Liver (tissue), 9 donors: ENCODE data around the gene OR2B6. TPM values are rescaled to one million over a fixed set of nuclear protein-coding genes. Genes with fewer than 3 reads are reported as not detected.

ENCODE experiments used
- DNase-seq: peaks from one replicate; pipeline ENCODE4 v3.0.0-alpha.2; 2017; ENCODE audit warnings: low spot score
- H3K27ac ChIP-seq, 2 donors: one replicate each; pipeline ENCODE4 v1.7.0; 2013; ENCODE audit warnings: inconsistent platforms in 2 of 2, low read length in 2 of 2, control low read depth in 1 of 2, low read depth in 1 of 2, mild to moderate bottlenecking in 1 of 2
- H3K27me3 ChIP-seq, 4 donors: one replicate each; pipeline versions ENCODE4 v1.6.1 to v1.7.0; 2013; ENCODE audit warnings: low read length in 3 of 4, inconsistent platforms in 1 of 4, mild to moderate bottlenecking in 1 of 4, moderate library complexity in 1 of 4; ENCODE audit not compliant: control insufficient read depth in 4 of 4, insufficient read depth in 4 of 4
- H3K36me3 ChIP-seq, 4 donors: one replicate each; pipeline versions ENCODE4 v1.6.1 to v1.7.0; 2013; ENCODE audit warnings: low read length in 3 of 4, mild to moderate bottlenecking in 3 of 4, low read depth in 1 of 4, moderate library complexity in 1 of 4; ENCODE audit not compliant: control insufficient read depth in 4 of 4, insufficient read depth in 3 of 4
- H3K4me1 ChIP-seq, 4 donors: one replicate each; pipeline versions ENCODE4 v1.6.1 to v1.7.0; 2013; ENCODE audit warnings: low read length in 3 of 4, mild to moderate bottlenecking in 3 of 4, moderate library complexity in 1 of 4; ENCODE audit not compliant: control insufficient read depth in 4 of 4, insufficient read depth in 4 of 4
- H3K4me3 ChIP-seq, 3 donors: one replicate each; pipeline versions ENCODE4 v1.6.1 to v1.7.0; 2013; ENCODE audit warnings: low read length in 3 of 3, control low read depth in 1 of 3, low read depth in 1 of 3, mild to moderate bottlenecking in 1 of 3
- H3K9ac ChIP-seq, 2 donors: one replicate each; pipeline ENCODE4 v1.7.0; 2013; ENCODE audit warnings: low read length in 2 of 2, mild to moderate bottlenecking in 2 of 2, moderate library complexity in 2 of 2, control low read depth in 1 of 2, low read depth in 1 of 2
- H3K9me3 ChIP-seq, 4 donors: one replicate each; pipeline versions ENCODE4 v1.6.1 to v1.7.0; 2013; ENCODE audit warnings: low read length in 3 of 4; ENCODE audit not compliant: control insufficient read depth in 4 of 4
- ATF3 ChIP-seq: IDR thresholded peaks from 2 replicates; pipeline ENCODE4 v1.6.1; 2016; ENCODE audit warnings: antibody characterized with exemption
- CTCF ChIP-seq: fragments of 150-350 bp; IDR thresholded peaks from 2 replicates; pipeline ENCODE4 v1.5.1; 2017; ENCODE audit warnings: improper control_type of control experiment, low read depth, low read length; ENCODE audit not compliant: missing input control
- EGR1 ChIP-seq, 2 donors: IDR thresholded peaks; 2 replicates each; pipeline ENCODE4 v1.6.1; 2016 to 2018; ENCODE audit warnings: antibody characterized with exemption in 2 of 2, low read depth in 2 of 2
- FOXA1 ChIP-seq: IDR thresholded peaks from 2 replicates; pipeline ENCODE4 v1.6.1; 2016; ENCODE audit warnings: antibody characterized with exemption
- FOXA2 ChIP-seq: IDR thresholded peaks from 2 replicates; pipeline ENCODE4 v1.6.1; 2016; ENCODE audit warnings: antibody characterized with exemption
- GABPA ChIP-seq, 2 donors: IDR thresholded peaks in 1 of 2; conservative IDR thresholded peaks in 1 of 2; 2 replicates each; pipeline ENCODE4 v1.6.1; 2016; ENCODE audit warnings: antibody characterized with exemption in 2 of 2, mild to moderate bottlenecking in 1 of 2, moderate library complexity in 1 of 2
- HNF4A ChIP-seq, 2 donors: conservative IDR thresholded peaks; 2 replicates each; pipeline ENCODE4 v1.6.1; 2016; ENCODE audit warnings: antibody characterized with exemption in 2 of 2, mild to moderate bottlenecking in 2 of 2
- HNF4G ChIP-seq: IDR thresholded peaks from 2 replicates; pipeline ENCODE4 v1.6.1; 2016; ENCODE audit warnings: antibody characterized with exemption
- JUND ChIP-seq, 2 donors: IDR thresholded peaks; 2 replicates each; pipeline ENCODE4 v1.6.1; 2016; ENCODE audit warnings: antibody characterized with exemption in 2 of 2
- MAX ChIP-seq: IDR thresholded peaks from 2 replicates; pipeline ENCODE4 v1.6.1; 2016; ENCODE audit warnings: antibody characterized with exemption
- NR2F2 ChIP-seq: IDR thresholded peaks from 2 replicates; pipeline ENCODE4 v1.6.1; 2016; ENCODE audit warnings: antibody characterized with exemption
- RAD21 ChIP-seq, 2 donors: IDR thresholded peaks; 2 replicates each; pipeline ENCODE4 v1.6.1; 2016; ENCODE audit warnings: antibody characterized with exemption in 2 of 2, mild to moderate bottlenecking in 2 of 2
- REST ChIP-seq: IDR thresholded peaks from 2 replicates; pipeline ENCODE4 v1.6.1; 2016; ENCODE audit warnings: antibody characterized with exemption, mild to moderate bottlenecking
- RXRA ChIP-seq, 2 donors: IDR thresholded peaks; 2 replicates each; pipeline ENCODE4 v1.6.1; 2017 to 2018; ENCODE audit warnings: antibody characterized with exemption in 2 of 2, mild to moderate bottlenecking in 1 of 2
- SP1 ChIP-seq: IDR thresholded peaks from 2 replicates; pipeline ENCODE4 v1.6.1; 2018; ENCODE audit warnings: antibody characterized with exemption, mild to moderate bottlenecking
- TAF1 ChIP-seq: conservative IDR thresholded peaks from 2 replicates; pipeline ENCODE4 v1.6.1; 2016; ENCODE audit warnings: antibody characterized with exemption, mild to moderate bottlenecking
- YY1 ChIP-seq: IDR thresholded peaks from 2 replicates; pipeline ENCODE4 v1.6.1; 2016; ENCODE audit warnings: antibody characterized with exemption, mild to moderate bottlenecking
- ZBTB33 ChIP-seq: IDR thresholded peaks from 2 replicates; pipeline ENCODE4 v1.6.1; 2016; ENCODE audit warnings: antibody characterized with exemption
- WGBS: extraction: QIAGEN DNeasy Blood & Tissue Kit; methylation state at CpG from one replicate; pipeline ENCODE4 v1.1.7; 2013; 5-methylcytosine and 5-hydroxymethylcytosine counted together
- polyA plus RNA-seq, 2 donors: library from polyadenylated mRNA; stranded (reverse) in 1 of 2; unstranded in 1 of 2; fragments of 200-250 nt in 1 of 2; fragments of >200 nt in 1 of 2; fragmentation: Nextera tagmentation in 1 of 2; extraction: Ambion mirVana in 1 of 2; gene quantifications; one replicate each; pipeline versions ENCODE4 v1.2.1 to v1.2.3, GENCODE V29; 2013 to 2015
- total RNA-seq, 2 donors: library from RNA; depleted of rRNA; stranded (reverse); fragments of >200 nt; gene quantifications; one replicate each; pipeline ENCODE4 v1.2.3, GENCODE V29; 2014
- donor health status: healthy.
- donor health status: healthy.
- donor health status: healthy.
- donor health status: healthy.
- donor health status: healthy.

Gene OR2B6
- total and polyA plus RNA-seq, 4 donors = 0.19 TPM; not detected in 3

- TF ChIP-seq MAX (no peak), RAD21 (IDR thresholded peaks at IDR 0.05) (no peak)
Measured at GRCh38 chr6:28002161-28002560, 45.1 kb downstream of the OR2B6 start (continued).

GRCh38 chr6:28003059-28003458, 46.0 kb downstream of the OR2B6 start:
- DNase-seq = no peak
- Histone ChIP-seq H3K4me1 (no peaks in the 10 kb centered on the region), H3K27me3 (peaks cover 0 to 5% (median 0%) of the 10 kb centered on the region in 4 donors), H3K4me3 (no peak overlapping the region), H3K9ac (no peak overlapping the region), H3K9me3 (no peaks in the 10 kb centered on the region), H3K27ac (no peak overlapping the region), H3K36me3 (no peaks in the 10 kb centered on the region)
- TF ChIP-seq ATF3 = no peak
- TF ChIP-seq RXRA (IDR thresholded peaks at IDR 0.05) = no peak
- TF ChIP-seq GABPA (IDR thresholded peaks at IDR 0.05 in 1 of 2, conservative IDR thresholded peaks at IDR 0.05 in 1 of 2) = no peak
- no peak for TF ChIP-seq TAF1
- TF ChIP-seq SP1 = no peak
- TF ChIP-seq YY1 = no peak
- no peak for TF ChIP-seq RAD21 (IDR thresholded peaks at IDR 0.05)
- TF ChIP-seq MAX = no peak
- TF ChIP-seq FOXA2 = no peak
- TF ChIP-seq CTCF = no peak
- TF ChIP-seq HNF4G = no peak
- TF ChIP-seq REST = no peak
- TF ChIP-seq EGR1 (IDR thresholded peaks at IDR 0.05; ENCODE audit: low read depth in 2 of 2) = no peak
- TF ChIP-seq JUND (IDR thresholded peaks at IDR 0.05) = no peak
- no peak for TF ChIP-seq HNF4A (conservative IDR thresholded peaks at IDR 0.05)
- no peak for TF ChIP-seq ZBTB33
- TF ChIP-seq NR2F2 = no peak
- TF ChIP-seq FOXA1 = no peak
- 84% methylated on average over 5 of the region's 5 CpGs for WGBS
